Panc1 (cell line): ENCODE results near the gene SFT2D2. TPM values are rescaled to one million over a fixed set of nuclear protein-coding genes. Genes with fewer than 3 reads are reported as not detected.

Experiments used
- ATAC-seq: fragments of 200-7000 bp; cut with Tn5 transposase; 2 replicates; pipeline ENCODE4 v1.9.1; 2020; ENCODE audit warnings: mild to moderate bottlenecking, moderate library complexity
- BruUV-seq: library from RNA; stranded (reverse); fragments of 400-500 nt; replicated peaks from 2 replicates; lab custom pipeline; 2021; lab: Mats Ljungman, UMichigan
- CTCF ChIA-PET: fragments of 300-600 bp; sonication (Branson Sonifier 250); formaldehyde crosslinking; loops from one replicate; lab custom pipeline; 2022; ENCODE audit warnings: antibody characterized with exemption; lab: Charles Lee
- POLR2A ChIA-PET: fragments of 300-600 bp; sonication (Branson Sonifier 250); formaldehyde crosslinking; loops from one replicate; lab custom pipeline; 2022; ENCODE audit warnings: antibody characterized with exemption; lab: Charles Lee
- DNase-seq: peaks from one replicate; pipeline ENCODE4 v3.0.0-alpha.2; 2010; ENCODE audit warnings: low read depth, low spot score
- H3K27ac ChIP-seq: 2 replicates; pipeline ENCODE4 v1.5.1; 2011; ENCODE audit warnings: mild to moderate bottlenecking, low read length, inconsistent platforms
- H3K27me3 ChIP-seq: fragments of 200-500 bp; sonication (Bioruptor generic); 2 replicates; pipeline ENCODE4 v1.6.0; 2014; ENCODE audit warnings: low read length, inconsistent platforms; ENCODE audit not compliant: control insufficient read depth, insufficient read depth
- H3K36me3 ChIP-seq: fragments of 200-500 bp; sonication (Bioruptor generic); 2 replicates; pipeline ENCODE4 v1.5.1; 2014; ENCODE audit warnings: inconsistent platforms, mild to moderate bottlenecking, low read length, moderate library complexity; ENCODE audit not compliant: control insufficient read depth, insufficient read depth
- H3K4me1 ChIP-seq: 2 replicates; pipeline ENCODE4 v1.5.1; 2011; ENCODE audit warnings: inconsistent platforms, mild to moderate bottlenecking, low read length, moderate library complexity; ENCODE audit not compliant: control insufficient read depth, insufficient read depth
- H3K4me3 ChIP-seq, 2 experiments: 2 replicates each; pipeline ENCODE4 v1.5.1; 2011 to 2012; ENCODE audit warnings: low read depth in 2 of 2, low read length in 2 of 2, mild to moderate bottlenecking in 2 of 2, inconsistent platforms in 1 of 2, moderate library complexity in 1 of 2
- H3K9me3 ChIP-seq: fragments of 200-500 bp; sonication (Bioruptor generic); 2 replicates; pipeline ENCODE4 v1.5.1; 2014; ENCODE audit warnings: low read depth, mild to moderate bottlenecking, inconsistent platforms, low read length, moderate library complexity; ENCODE audit not compliant: control insufficient read depth, insufficient read depth
- CTCF ChIP-seq: fragments of 450-650 bp; IDR thresholded peaks from 2 replicates; pipeline ENCODE4 v1.5.1; 2017; ENCODE audit warnings: mild to moderate bottlenecking
- POLR2AphosphoS5 ChIP-seq: IDR thresholded peaks from 2 replicates; pipeline ENCODE4 v1.6.1; 2012; ENCODE audit warnings: mild to moderate bottlenecking, low read depth, low read length, moderate library complexity
- REST ChIP-seq, 2 experiments: IDR thresholded peaks; 2 replicates each; pipeline ENCODE4 v1.6.1; 2011 to 2012; ENCODE audit warnings: low read depth in 2 of 2, control low read depth in 1 of 2, low read length in 1 of 2, mild to moderate bottlenecking in 1 of 2, moderate library complexity in 1 of 2; ENCODE audit not compliant: insufficient read depth in 1 of 2
- SIN3A ChIP-seq: IDR thresholded peaks from 2 replicates; pipeline ENCODE4 v1.6.1; 2012; ENCODE audit warnings: low read depth, mild to moderate bottlenecking, low read length, moderate library complexity, borderline replicate concordance; ENCODE audit not compliant: insufficient read depth
- TCF7L2 ChIP-seq: IDR thresholded peaks from 2 replicates; pipeline ENCODE4 v1.6.1; 2011; ENCODE audit warnings: mild to moderate bottlenecking, low read depth, low read length, inconsistent platforms
- in situ Hi-C: cut with HindIII; loops from 2 replicates; pipeline ENCODE4 v1.10.0; 2016; ENCODE audit warnings: low sequenced_read_pairs, low pct_unique_long_range_greater_than_20kb
- intact Hi-C: fragments of 100-400 bp; cut with micrococcal nuclease; formaldehyde crosslinking; loops from one replicate; pipeline ENCODE4 v1.10.0; 2022; ENCODE audit not compliant: unreplicated experiment
- total RNA-seq: library from RNA; stranded (reverse); gene quantifications from one replicate; pipeline ENCODE4 v1.2.1, GENCODE V29; 2021; ENCODE audit not compliant: unreplicated experiment

Gene SFT2D2
- total RNA-seq, 1 experiment from 2014 or later: 68.1 TPM

- intact Hi-C loops: no loop called here
- no TSS peak for BruUV-seq
- ATAC-seq: no peak
- H3K9me3 ChIP-seq: no peaks in the 10 kb centered on the region
- no peak for DNase-seq
- in situ Hi-C loops: no loop called here
- CTCF ChIA-PET: no interaction called here
- H3K27ac ChIP-seq: no peak overlapping the region
- H3K27me3 ChIP-seq: no peaks in the 10 kb centered on the region
- peaks cover 9% of the 10 kb centered on the region for H3K36me3 ChIP-seq
- no peaks in the 10 kb centered on the region for H3K4me1 ChIP-seq
- no peak overlapping the region for H3K4me3 ChIP-seq
- TF ChIP-seq TCF7L2 (no peak), CTCF (no peak), REST (IDR thresholded peaks at IDR 0.05; ENCODE audit: insufficient read depth in 1 of 2, low read depth in 2 of 2, low read length in 1 of 2) (no peak), SIN3A (no peak), POLR2AphosphoS5 (no peak)
- POLR2A ChIA-PET: no interaction called here
Measured at GRCh38 chr1:168243198-168243597, 17.4 kb downstream of the SFT2D2 start.

- Histone ChIP-seq H3K9me3 (no peaks in the 10 kb centered on the region), H3K4me1 (no peaks in the 10 kb centered on the region), H3K27me3 (no peaks in the 10 kb centered on the region), H3K27ac (no peak overlapping the region), H3K4me3 (no peak overlapping the region), H3K36me3 (peaks cover 9% of the 10 kb centered on the region)
- ChIA-PET CTCF (no interaction called here), POLR2A (no interaction called here)
- no peak for TF ChIP-seq CTCF
- no peak for TF ChIP-seq REST (IDR thresholded peaks at IDR 0.05; ENCODE audit: insufficient read depth in 1 of 2, low read depth in 2 of 2, low read length in 1 of 2)
- no peak for TF ChIP-seq SIN3A
- no peak for TF ChIP-seq POLR2AphosphoS5
- no peak for TF ChIP-seq TCF7L2
- BruUV-seq: no TSS peak
- in situ Hi-C loops (no loop called here), intact Hi-C loops (no loop called here)
- ATAC-seq (no peak), DNase-seq (no peak)
Measured at GRCh38 chr1:168243636-168244212, 17.9 kb downstream of the SFT2D2 start.
